ENCODE results near the gene BASP1.

DNA sequence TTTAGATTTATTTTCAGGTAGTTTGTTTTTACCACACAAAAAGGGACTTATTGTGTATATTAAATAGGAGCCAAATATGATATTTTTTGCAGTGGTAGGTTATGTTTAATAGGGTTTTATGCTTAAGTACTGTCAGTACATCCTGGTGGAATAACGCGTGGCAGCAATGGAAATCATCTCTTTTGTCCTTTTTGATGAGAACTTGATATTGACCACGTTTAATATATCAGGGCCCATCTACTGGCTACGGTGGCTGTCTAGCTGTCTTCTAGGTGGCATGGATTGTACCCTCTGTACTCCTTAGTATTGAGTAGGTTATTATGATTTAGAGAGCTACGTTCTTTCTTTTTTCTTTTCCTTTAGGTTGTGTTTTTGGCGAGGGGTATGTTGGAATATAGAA, 2.6 kb downstream of the BASP1 start:
- TF ChIP-seq, protein P1, sequence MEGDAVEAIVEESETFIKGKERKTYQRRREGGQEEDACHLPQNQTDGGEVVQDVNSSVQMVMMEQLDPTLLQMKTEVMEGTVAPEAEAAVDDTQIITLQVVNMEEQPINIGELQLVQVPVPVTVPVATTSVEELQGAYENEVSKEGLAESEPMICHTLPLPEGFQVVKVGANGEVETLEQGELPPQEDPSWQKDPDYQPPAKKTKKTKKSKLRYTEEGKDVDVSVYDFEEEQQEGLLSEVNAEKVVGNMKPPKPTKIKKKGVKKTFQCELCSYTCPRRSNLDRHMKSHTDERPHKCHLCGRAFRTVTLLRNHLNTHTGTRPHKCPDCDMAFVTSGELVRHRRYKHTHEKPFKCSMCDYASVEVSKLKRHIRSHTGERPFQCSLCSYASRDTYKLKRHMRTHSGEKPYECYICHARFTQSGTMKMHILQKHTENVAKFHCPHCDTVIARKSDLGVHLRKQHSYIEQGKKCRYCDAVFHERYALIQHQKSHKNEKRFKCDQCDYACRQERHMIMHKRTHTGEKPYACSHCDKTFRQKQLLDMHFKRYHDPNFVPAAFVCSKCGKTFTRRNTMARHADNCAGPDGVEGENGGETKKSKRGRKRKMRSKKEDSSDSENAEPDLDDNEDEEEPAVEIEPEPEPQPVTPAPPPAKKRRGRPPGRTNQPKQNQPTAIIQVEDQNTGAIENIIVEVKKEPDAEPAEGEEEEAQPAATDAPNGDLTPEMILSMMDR (IDR thresholded peaks at IDR 0.05), result no peak
- TF ChIP-seq POLR2AphosphoS5 (IDR thresholded peaks at IDR 0.05), result no peak
- no peak for TF ChIP-seq EP300 (IDR thresholded peaks at IDR 0.05)
- TF ChIP-seq POLR2A (IDR thresholded peaks at IDR 0.05), result no peak

Data from sigmoid colon (tissue), 4 donors.